ENCODE data around the gene LETM1.

Gene LETM1

GRCh38 chr4:1815096-1815996, 40.6 kb downstream of the LETM1 start:
- TF ChIP-seq TAF1 (IDR thresholded peaks at IDR 0.05; ENCODE audit: borderline replicate concordance, insufficient read depth, low read length) = no peak
- TF ChIP-seq POLR2AphosphoS5 (IDR thresholded peaks at IDR 0.05; ENCODE audit: low read depth, low read length) = no peak
- no peak for TF ChIP-seq REST (IDR thresholded peaks at IDR 0.05; ENCODE audit: insufficient read depth in 1 of 2, low read depth in 2 of 2, low read length in 2 of 2)
- TF ChIP-seq SIN3A (IDR thresholded peaks at IDR 0.05; ENCODE audit: borderline replicate concordance, insufficient read depth, low read length) = no peak
- no peak for TF ChIP-seq FOXP2 (optimal IDR thresholded peaks at IDR 0.05; ENCODE audit: borderline replicate concordance, extremely low read depth, extremely low read length, insufficient read depth)

- TF ChIP-seq REST (IDR thresholded peaks at IDR 0.05; ENCODE audit: insufficient read depth in 1 of 2, low read depth in 2 of 2, low read length in 2 of 2) = no peak
- no peak for TF ChIP-seq SIN3A (IDR thresholded peaks at IDR 0.05; ENCODE audit: borderline replicate concordance, insufficient read depth, low read length)
- TF ChIP-seq TAF1 (IDR thresholded peaks at IDR 0.05; ENCODE audit: borderline replicate concordance, insufficient read depth, low read length) = no peak
- TF ChIP-seq POLR2AphosphoS5 (IDR thresholded peaks at IDR 0.05; ENCODE audit: low read depth, low read length) = no peak
- TF ChIP-seq FOXP2 (optimal IDR thresholded peaks at IDR 0.05; ENCODE audit: borderline replicate concordance, extremely low read depth, extremely low read length, insufficient read depth) = no peak
These were observed 41.5 kb downstream of the LETM1 start for GRCh38 chr4:1814453-1814852.

DNA sequence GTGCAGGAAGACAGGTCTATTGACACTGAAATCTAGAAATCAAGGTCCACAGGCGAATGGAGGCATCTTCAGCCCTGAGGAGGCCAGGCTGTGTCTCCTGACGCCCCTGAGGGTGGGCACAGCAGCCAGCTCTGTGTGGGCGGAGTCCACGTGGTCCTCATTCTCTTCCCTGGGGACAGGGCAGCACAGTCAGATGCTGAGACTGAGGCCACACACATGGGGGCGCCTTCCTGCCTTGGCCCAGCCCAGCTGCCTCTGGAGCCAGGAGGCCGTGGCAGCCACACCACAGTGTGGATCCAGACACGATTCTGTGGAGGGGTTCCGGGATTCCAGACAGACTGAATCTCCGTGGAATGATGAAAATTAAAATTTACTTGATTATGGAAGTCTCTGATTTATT, 42.0 kb downstream of the LETM1 start:
- TF ChIP-seq POLR2AphosphoS5 (IDR thresholded peaks at IDR 0.05; ENCODE audit: low read depth, low read length) (no peak), FOXP2 (optimal IDR thresholded peaks at IDR 0.05; ENCODE audit: borderline replicate concordance, extremely low read depth, extremely low read length, insufficient read depth) (no peak), TAF1 (IDR thresholded peaks at IDR 0.05; ENCODE audit: borderline replicate concordance, insufficient read depth, low read length) (no peak), SIN3A (IDR thresholded peaks at IDR 0.05; ENCODE audit: borderline replicate concordance, insufficient read depth, low read length) (no peak), REST (IDR thresholded peaks at IDR 0.05; ENCODE audit: insufficient read depth in 1 of 2, low read depth in 2 of 2, low read length in 2 of 2) (no peak)

GRCh38 chr4:1813231-1813630, 42.7 kb downstream of the LETM1 start:
- TF ChIP-seq POLR2AphosphoS5 (IDR thresholded peaks at IDR 0.05; ENCODE audit: low read depth, low read length) (no peak), TAF1 (IDR thresholded peaks at IDR 0.05; ENCODE audit: borderline replicate concordance, insufficient read depth, low read length) (no peak), REST (IDR thresholded peaks at IDR 0.05; ENCODE audit: insufficient read depth in 1 of 2, low read depth in 2 of 2, low read length in 2 of 2) (no peak), SIN3A (IDR thresholded peaks at IDR 0.05; ENCODE audit: borderline replicate concordance, insufficient read depth, low read length) (no peak), FOXP2 (optimal IDR thresholded peaks at IDR 0.05; ENCODE audit: borderline replicate concordance, extremely low read depth, extremely low read length, insufficient read depth) (no peak)

All from PFSK-1 (cell line).